WTC11 (cell line): Measurements from ENCODE around the gene LTBP3. TPM values are rescaled to one million over a fixed set of nuclear protein-coding genes. Genes with fewer than 3 reads are reported as not detected.

ENCODE experiments used
- AFF4 ChIP-seq: sonication (generic); formaldehyde crosslinking; IDR thresholded peaks from 2 replicates; pipeline ENCODE4 v1.8.1; 2023; ENCODE audit warnings: mild to moderate bottlenecking, missing genetic modification reagents, borderline replicate concordance
- ATF6 ChIP-seq: sonication (generic); formaldehyde crosslinking; IDR thresholded peaks from 2 replicates; pipeline ENCODE4 v1.8.1; 2023; ENCODE audit warnings: mild to moderate bottlenecking, missing genetic modification reagents
- CDX4 ChIP-seq: fragments of 250-450 bp; sonication (Bioruptor Pico); IDR thresholded peaks from 2 replicates; pipeline ENCODE4 v1.9.0; 2021; ENCODE audit warnings: moderate library complexity, mild to moderate bottlenecking, inconsistent platforms, borderline replicate concordance
- ELF4 ChIP-seq: sonication (generic); formaldehyde crosslinking; IDR thresholded peaks from 2 replicates; pipeline ENCODE4 v1.8.1; 2022; ENCODE audit warnings: low read depth, mild to moderate bottlenecking, moderate library complexity, missing genetic modification reagents
- ESRRA ChIP-seq: sonication (generic); formaldehyde crosslinking; IDR thresholded peaks from 2 replicates; pipeline ENCODE4 v1.8.1; 2022; ENCODE audit warnings: mild to moderate bottlenecking, missing genetic modification reagents, borderline replicate concordance
- ETV6 ChIP-seq: sonication (generic); formaldehyde crosslinking; IDR thresholded peaks from 2 replicates; pipeline ENCODE4 v1.8.1; 2022; ENCODE audit warnings: mild to moderate bottlenecking, missing genetic modification reagents
- JAZF1 ChIP-seq: fragments of 250-450 bp; sonication (Bioruptor Pico); IDR thresholded peaks from 2 replicates; pipeline ENCODE4 v1.9.0; 2021; ENCODE audit warnings: moderate library complexity, mild to moderate bottlenecking, inconsistent platforms
- NFE2L1 ChIP-seq: sonication (generic); formaldehyde crosslinking; IDR thresholded peaks from 2 replicates; pipeline ENCODE4 v1.8.1; 2023; ENCODE audit warnings: missing genetic modification reagents
- NFYB ChIP-seq: sonication (generic); formaldehyde crosslinking; conservative IDR thresholded peaks from 2 replicates; pipeline ENCODE4 v1.8.0; 2022; ENCODE audit warnings: low read depth, missing genetic modification reagents
- NR1H2 ChIP-seq: sonication (generic); formaldehyde crosslinking; IDR thresholded peaks from 2 replicates; pipeline ENCODE4 v1.9.0; 2021; ENCODE audit warnings: mild to moderate bottlenecking, moderate library complexity, missing genetic modification reagents
- NR2C2 ChIP-seq: sonication (generic); formaldehyde crosslinking; IDR thresholded peaks from 2 replicates; pipeline ENCODE4 v1.8.0; 2022; ENCODE audit warnings: mild to moderate bottlenecking, missing genetic modification reagents
- NR3C1 ChIP-seq: sonication (generic); formaldehyde crosslinking; conservative IDR thresholded peaks from 2 replicates; pipeline ENCODE4 v1.8.1; 2023; ENCODE audit warnings: low read depth, mild to moderate bottlenecking, missing genetic modification reagents
- PREB ChIP-seq: sonication (generic); formaldehyde crosslinking; IDR thresholded peaks from 2 replicates; pipeline ENCODE4 v1.8.1; 2022; ENCODE audit warnings: mild to moderate bottlenecking, missing genetic modification reagents, moderate library complexity, borderline replicate concordance
- SMAD3 ChIP-seq: sonication (generic); formaldehyde crosslinking; IDR thresholded peaks from 2 replicates; pipeline ENCODE4 v1.8.0; 2022; ENCODE audit warnings: missing genetic modification reagents, mild to moderate bottlenecking, borderline replicate concordance
- SP1 ChIP-seq: sonication (generic); formaldehyde crosslinking; conservative IDR thresholded peaks from 2 replicates; pipeline ENCODE4 v1.8.1; 2022; ENCODE audit warnings: missing genetic modification reagents
- TCF7 ChIP-seq: sonication (generic); formaldehyde crosslinking; IDR thresholded peaks from 2 replicates; pipeline ENCODE4 v1.8.0; 2022; ENCODE audit warnings: mild to moderate bottlenecking, low read depth, missing genetic modification reagents, moderate library complexity
- USF2 ChIP-seq: sonication (generic); formaldehyde crosslinking; IDR thresholded peaks from 2 replicates; pipeline ENCODE4 v1.8.1; 2023; ENCODE audit warnings: mild to moderate bottlenecking, missing genetic modification reagents, moderate library complexity
- ZNF121 ChIP-seq: sonication (generic); formaldehyde crosslinking; IDR thresholded peaks from 2 replicates; pipeline ENCODE4 v1.8.0; 2023; ENCODE audit warnings: missing genetic modification reagents
- ZNF232 ChIP-seq: sonication (generic); formaldehyde crosslinking; IDR thresholded peaks from 2 replicates; pipeline ENCODE4 v1.8.0; 2022; ENCODE audit warnings: mild to moderate bottlenecking, missing genetic modification reagents
- ZNF263 ChIP-seq: sonication (generic); formaldehyde crosslinking; IDR thresholded peaks from 2 replicates; pipeline ENCODE4 v1.8.1; 2022; ENCODE audit warnings: low read depth, mild to moderate bottlenecking, moderate library complexity, missing genetic modification reagents
- total RNA-seq: library from RNA; stranded (reverse); gene quantifications from 3 replicates; pipeline ENCODE4 v1.2.3, GENCODE V29; 2021
- TF ChIP-seq, protein P1 (sequence below): sonication (generic); formaldehyde crosslinking; IDR thresholded peaks from 2 replicates; pipeline ENCODE4 v1.8.1; 2023; ENCODE audit warnings: mild to moderate bottlenecking, moderate library complexity, missing genetic modification reagents
- TF ChIP-seq, protein P2 (sequence below): fragments of 250-450 bp; sonication (Bioruptor Pico); IDR thresholded peaks from 2 replicates; pipeline ENCODE4 v1.9.0; 2021; ENCODE audit warnings: mild to moderate bottlenecking, borderline replicate concordance
- TF ChIP-seq, protein P3 (sequence below): sonication (generic); formaldehyde crosslinking; IDR thresholded peaks from 2 replicates; pipeline ENCODE4 v1.8.0; 2022; ENCODE audit warnings: mild to moderate bottlenecking, missing genetic modification reagents

Gene LTBP3
- total RNA-seq, 1 experiment from 2014 or later = 20.7 TPM

GRCh38 chr11:65498977-65499712 is 59.0 kb downstream of the LTBP3 start, which contains the start of gene MALAT1 (continued):
- TF ChIP-seq USF2 (CRISPR knock-in tag) (no peak), NR1H2 (CRISPR knock-in tag) (no peak), TCF7 (no peak), NR3C1 (CRISPR knock-in tag) (no peak), ZNF232 (CRISPR knock-in tag) (no peak), NFYB (CRISPR knock-in tag) (0 out of 2 replicates have a peak, but pooled peaks have one; percentile 18), NR2C2 (CRISPR knock-in tag) (no peak), ZNF263 (CRISPR knock-in tag) (no peak), ETV6 (CRISPR knock-in tag) (peak; percentile 33; the same call in 1 of the 2 replicates), ZNF121 (CRISPR knock-in tag) (no peak), ELF4 (no peak), ESRRA (CRISPR knock-in tag) (no peak), SMAD3 (no peak), CDX4 (CRISPR knock-in tag) (peak; percentile 77; the same call in 1 of the 2 replicates), SP1 (CRISPR knock-in tag) (peak; percentile 82), ATF6 (CRISPR knock-in tag) (no peak), JAZF1 (CRISPR knock-in tag) (peak; percentile 95), AFF4 (peak; percentile 78; the same call in 1 of the 2 replicates), PREB (CRISPR knock-in tag) (no peak), NFE2L1 (no peak)
- TF ChIP-seq, protein P1, sequence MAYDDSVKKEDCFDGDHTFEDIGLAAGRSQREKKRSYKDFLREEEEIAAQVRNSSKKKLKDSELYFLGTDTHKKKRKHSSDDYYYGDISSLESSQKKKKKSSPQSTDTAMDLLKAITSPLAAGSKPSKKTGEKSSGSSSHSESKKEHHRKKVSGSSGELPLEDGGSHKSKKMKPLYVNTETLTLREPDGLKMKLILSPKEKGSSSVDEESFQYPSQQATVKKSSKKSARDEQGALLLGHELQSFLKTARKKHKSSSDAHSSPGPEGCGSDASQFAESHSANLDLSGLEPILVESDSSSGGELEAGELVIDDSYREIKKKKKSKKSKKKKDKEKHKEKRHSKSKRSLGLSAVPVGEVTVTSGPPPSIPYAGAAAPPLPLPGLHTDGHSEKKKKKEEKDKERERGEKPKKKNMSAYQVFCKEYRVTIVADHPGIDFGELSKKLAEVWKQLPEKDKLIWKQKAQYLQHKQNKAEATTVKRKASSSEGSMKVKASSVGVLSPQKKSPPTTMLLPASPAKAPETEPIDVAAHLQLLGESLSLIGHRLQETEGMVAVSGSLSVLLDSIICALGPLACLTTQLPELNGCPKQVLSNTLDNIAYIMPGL (CRISPR knock-in tag) = 0 out of 2 replicates have a peak, but pooled peaks have one; percentile 49
- TF ChIP-seq, protein P2, sequence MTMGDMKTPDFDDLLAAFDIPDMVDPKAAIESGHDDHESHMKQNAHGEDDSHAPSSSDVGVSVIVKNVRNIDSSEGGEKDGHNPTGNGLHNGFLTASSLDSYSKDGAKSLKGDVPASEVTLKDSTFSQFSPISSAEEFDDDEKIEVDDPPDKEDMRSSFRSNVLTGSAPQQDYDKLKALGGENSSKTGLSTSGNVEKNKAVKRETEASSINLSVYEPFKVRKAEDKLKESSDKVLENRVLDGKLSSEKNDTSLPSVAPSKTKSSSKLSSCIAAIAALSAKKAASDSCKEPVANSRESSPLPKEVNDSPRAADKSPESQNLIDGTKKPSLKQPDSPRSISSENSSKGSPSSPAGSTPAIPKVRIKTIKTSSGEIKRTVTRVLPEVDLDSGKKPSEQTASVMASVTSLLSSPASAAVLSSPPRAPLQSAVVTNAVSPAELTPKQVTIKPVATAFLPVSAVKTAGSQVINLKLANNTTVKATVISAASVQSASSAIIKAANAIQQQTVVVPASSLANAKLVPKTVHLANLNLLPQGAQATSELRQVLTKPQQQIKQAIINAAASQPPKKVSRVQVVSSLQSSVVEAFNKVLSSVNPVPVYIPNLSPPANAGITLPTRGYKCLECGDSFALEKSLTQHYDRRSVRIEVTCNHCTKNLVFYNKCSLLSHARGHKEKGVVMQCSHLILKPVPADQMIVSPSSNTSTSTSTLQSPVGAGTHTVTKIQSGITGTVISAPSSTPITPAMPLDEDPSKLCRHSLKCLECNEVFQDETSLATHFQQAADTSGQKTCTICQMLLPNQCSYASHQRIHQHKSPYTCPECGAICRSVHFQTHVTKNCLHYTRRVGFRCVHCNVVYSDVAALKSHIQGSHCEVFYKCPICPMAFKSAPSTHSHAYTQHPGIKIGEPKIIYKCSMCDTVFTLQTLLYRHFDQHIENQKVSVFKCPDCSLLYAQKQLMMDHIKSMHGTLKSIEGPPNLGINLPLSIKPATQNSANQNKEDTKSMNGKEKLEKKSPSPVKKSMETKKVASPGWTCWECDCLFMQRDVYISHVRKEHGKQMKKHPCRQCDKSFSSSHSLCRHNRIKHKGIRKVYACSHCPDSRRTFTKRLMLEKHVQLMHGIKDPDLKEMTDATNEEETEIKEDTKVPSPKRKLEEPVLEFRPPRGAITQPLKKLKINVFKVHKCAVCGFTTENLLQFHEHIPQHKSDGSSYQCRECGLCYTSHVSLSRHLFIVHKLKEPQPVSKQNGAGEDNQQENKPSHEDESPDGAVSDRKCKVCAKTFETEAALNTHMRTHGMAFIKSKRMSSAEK (CRISPR knock-in tag) = peak; percentile 98
- TF ChIP-seq, protein P3, sequence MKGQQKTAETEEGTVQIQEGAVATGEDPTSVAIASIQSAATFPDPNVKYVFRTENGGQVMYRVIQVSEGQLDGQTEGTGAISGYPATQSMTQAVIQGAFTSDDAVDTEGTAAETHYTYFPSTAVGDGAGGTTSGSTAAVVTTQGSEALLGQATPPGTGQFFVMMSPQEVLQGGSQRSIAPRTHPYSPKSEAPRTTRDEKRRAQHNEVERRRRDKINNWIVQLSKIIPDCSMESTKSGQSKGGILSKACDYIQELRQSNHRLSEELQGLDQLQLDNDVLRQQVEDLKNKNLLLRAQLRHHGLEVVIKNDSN (CRISPR knock-in tag) = peak; percentile 54; the same call in 1 of the 2 replicates
